Measurements from ENCODE around the gene CAP2.

CAP2 gene

GRCh38 chr6:17385660-17386059, 7.7 kb upstream of the CAP2 start:
- no peak overlapping the region for H3K4me3 ChIP-seq (replicated peaks; ENCODE audit: low read depth, low read length)
- DNase-seq (ENCODE audit: extremely low read depth, low read depth) = no peak
- no peak for TF ChIP-seq CTCF (IDR thresholded peaks at IDR 0.05; ENCODE audit: low read depth, low read length, missing control alignments)

- no peak for TF ChIP-seq CTCF (IDR thresholded peaks at IDR 0.05; ENCODE audit: low read depth, low read length, missing control alignments)
- no peak for DNase-seq (ENCODE audit: extremely low read depth, low read depth)
- no peak overlapping the region for H3K4me3 ChIP-seq (replicated peaks; ENCODE audit: low read depth, low read length)
These were observed 5.0 kb upstream of the CAP2 start for GRCh38 chr6:17388365-17388764.

- no peak for DNase-seq (ENCODE audit: extremely low read depth, low read depth)
These were observed 4.0 kb upstream of the CAP2 start for GRCh38 chr6:17389274-17389847.

GRCh38 chr6:17390276-17390675, 3.1 kb upstream of the CAP2 start:
- TF ChIP-seq CTCF (IDR thresholded peaks at IDR 0.05; ENCODE audit: low read depth, low read length, missing control alignments) = no peak
- no peak overlapping the region for H3K4me3 ChIP-seq (replicated peaks; ENCODE audit: low read depth, low read length)
- DNase-seq (ENCODE audit: extremely low read depth, low read depth) = no peak

More at GRCh38 chr6:17389274-17389847, 4.0 kb upstream of the CAP2 start:
- H3K4me3 ChIP-seq (replicated peaks; ENCODE audit: low read depth, low read length) = no peak overlapping the region
- TF ChIP-seq CTCF (IDR thresholded peaks at IDR 0.05; ENCODE audit: low read depth, low read length, missing control alignments) = no peak

- no peak for DNase-seq (ENCODE audit: extremely low read depth, low read depth)
- no peak overlapping the region for H3K4me3 ChIP-seq (replicated peaks; ENCODE audit: low read depth, low read length)
- TF ChIP-seq CTCF (IDR thresholded peaks at IDR 0.05; ENCODE audit: low read depth, low read length, missing control alignments) = no peak
These were observed 1.4 kb upstream of the CAP2 start for GRCh38 chr6:17391976-17392375.

GRCh38 chr6:17393892-17394631, 667 bp downstream of the CAP2 start:
- peak; percentile 57 for DNase-seq (ENCODE audit: extremely low read depth, low read depth)
- peak overlapping the region; percentile 65 for H3K4me3 ChIP-seq (replicated peaks; ENCODE audit: low read depth, low read length)
- TF ChIP-seq CTCF (IDR thresholded peaks at IDR 0.05; ENCODE audit: low read depth, low read length, missing control alignments) = no peak

Measured in HFF-Myc (cell line).